Erythroblast (primary cell): ENCODE results near the gene ZBED2.

Experiments
- GATA1 ChIP-seq: IDR thresholded peaks from 2 replicates; pipeline ENCODE4 v1.6.1; 2011; ENCODE audit warnings: low read depth, mild to moderate bottlenecking, control low read depth, low read length, moderate library complexity
- POLR2A ChIP-seq: IDR thresholded peaks from 2 replicates; pipeline ENCODE4 v1.6.1; 2011; ENCODE audit warnings: mild to moderate bottlenecking, low read length

DNA sequence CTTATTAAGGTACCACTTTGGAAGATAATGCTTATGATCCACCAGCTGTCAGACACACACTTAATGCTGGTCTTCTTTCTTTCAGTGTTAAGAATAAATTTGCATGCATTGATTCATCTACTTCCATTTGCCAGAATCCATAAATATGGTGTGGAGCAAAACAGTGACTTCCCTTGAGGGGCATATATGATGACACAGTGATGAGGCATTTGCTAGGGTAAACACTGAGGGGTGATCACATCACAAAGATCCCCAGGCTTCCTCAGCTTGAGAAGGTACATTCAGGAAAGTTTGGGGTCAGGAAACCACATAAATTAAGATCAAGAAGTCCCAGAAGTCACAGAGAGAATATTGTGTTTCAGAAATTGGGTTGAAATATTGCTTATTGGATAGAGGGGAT lies 9.9 kb upstream of the ZBED2 start:
- TF ChIP-seq POLR2A: no peak
- no peak for TF ChIP-seq GATA1
